DND-41 (cell line): ENCODE data around the gene ADGRB3.

Experiments
- ATAC-seq: fragments of 200-7000 bp; cut with Tn5 transposase; 3 replicates; pipeline ENCODE4 v1.9.1; 2021; ENCODE audit warnings: low read depth; ENCODE audit not compliant: insufficient read depth
- DNase-seq: peaks from one replicate; pipeline ENCODE4 v3.0.0-alpha.2; 2020
- H2AFZ ChIP-seq: 2 replicates; pipeline ENCODE4 v1.6.0; 2012; ENCODE audit warnings: low read depth, low read length
- H3K27ac ChIP-seq: 2 replicates; pipeline ENCODE4 v1.5.1; 2012; ENCODE audit warnings: low read length, inconsistent platforms
- H3K27me3 ChIP-seq: fragments of 200-600 bp; sonication (generic); 2 replicates; pipeline ENCODE4 v1.6.0; 2012; ENCODE audit warnings: low read length, mild to moderate bottlenecking, inconsistent platforms; ENCODE audit not compliant: insufficient read depth, poor library complexity
- H3K36me3 ChIP-seq: 2 replicates; pipeline ENCODE4 v1.5.1; 2012; ENCODE audit warnings: low read length, inconsistent platforms; ENCODE audit not compliant: insufficient read depth
- H3K4me1 ChIP-seq: 2 replicates; pipeline ENCODE4 v1.5.1; 2012; ENCODE audit warnings: mild to moderate bottlenecking, low read length; ENCODE audit not compliant: insufficient read depth
- H3K4me2 ChIP-seq: 2 replicates; pipeline ENCODE4 v1.6.0; 2012; ENCODE audit warnings: mild to moderate bottlenecking, moderate library complexity, low read length, inconsistent platforms; ENCODE audit not compliant: insufficient read depth
- H3K4me3 ChIP-seq, 2 experiments: fragments of 200-600 bp in 1 of 2; shearing (Covaris generic) in 1 of 2; 2 replicates each; pipeline ENCODE4 v1.5.1; 2012 to 2016; ENCODE audit warnings: inconsistent platforms in 2 of 2, low read length in 2 of 2, mild to moderate bottlenecking in 2 of 2, low read depth in 1 of 2, moderate library complexity in 1 of 2
- H3K79me2 ChIP-seq: 2 replicates; pipeline ENCODE4 v1.6.0; 2012; ENCODE audit warnings: low read length, inconsistent platforms; ENCODE audit not compliant: insufficient read depth
- H3K9ac ChIP-seq: 2 replicates; pipeline ENCODE4 v1.6.0; 2012; ENCODE audit warnings: low read depth, mild to moderate bottlenecking, inconsistent platforms, low read length, moderate library complexity
- H3K9me3 ChIP-seq: 2 replicates; pipeline ENCODE4 v1.5.1; 2012; ENCODE audit warnings: low read length, moderate library complexity, mild to moderate bottlenecking, inconsistent platforms; ENCODE audit not compliant: insufficient read depth, severe bottlenecking
- H4K20me1 ChIP-seq: 2 replicates; pipeline ENCODE4 v1.6.0; 2012; ENCODE audit warnings: low read length; ENCODE audit not compliant: insufficient read depth
- CTCF ChIP-seq: IDR thresholded peaks from 2 replicates; pipeline ENCODE4 v1.5.1; 2012; ENCODE audit warnings: borderline replicate concordance, low read length, moderate library complexity, mild to moderate bottlenecking; ENCODE audit not compliant: poor library complexity, severe bottlenecking; ENCODE audit errors: extremely low read depth
- EZH2 ChIP-seq: IDR thresholded peaks from 3 replicates; pipeline ENCODE4 v1.6.1; 2012; ENCODE audit warnings: borderline replicate concordance, low read depth, mild to moderate bottlenecking, moderate library complexity, low read length, inconsistent platforms; ENCODE audit not compliant: severe bottlenecking

The ADGRB3 gene

DNA sequence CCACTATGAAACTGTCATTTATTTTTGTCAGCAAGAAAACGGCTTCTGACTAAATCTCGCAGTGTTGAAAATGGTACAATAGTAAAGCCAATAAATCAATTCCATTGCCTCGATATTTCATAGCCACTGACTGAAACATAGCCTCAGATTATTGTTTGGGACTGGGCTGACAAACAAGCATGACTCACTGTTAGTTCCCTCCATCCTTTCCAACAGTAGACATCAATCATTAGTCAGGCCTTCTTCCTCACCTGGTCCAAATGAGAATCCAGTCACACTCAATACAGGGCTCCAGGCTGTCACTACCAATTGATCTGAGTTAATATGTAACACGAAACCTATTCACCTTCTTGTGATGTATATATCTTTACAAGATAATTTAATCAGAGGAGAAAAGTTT lies 66.1 kb downstream of the ADGRB3 start:
- DNase-seq = no peak
- Histone ChIP-seq H3K36me3 (no peaks in the 10 kb centered on the region), H3K9me3 (no peaks in the 10 kb centered on the region), H4K20me1 (no peaks in the 10 kb centered on the region), H3K4me2 (no peak overlapping the region), H3K27ac (no peak overlapping the region), H3K4me3 (no peak overlapping the region), H3K27me3 (no peaks in the 10 kb centered on the region), H3K4me1 (no peaks in the 10 kb centered on the region), H3K79me2 (no peaks in the 10 kb centered on the region), H3K9ac (no peak overlapping the region), H2AFZ (no peak overlapping the region)
- TF ChIP-seq EZH2 (no peak), CTCF (no peak)
- no peak for ATAC-seq

DNA sequence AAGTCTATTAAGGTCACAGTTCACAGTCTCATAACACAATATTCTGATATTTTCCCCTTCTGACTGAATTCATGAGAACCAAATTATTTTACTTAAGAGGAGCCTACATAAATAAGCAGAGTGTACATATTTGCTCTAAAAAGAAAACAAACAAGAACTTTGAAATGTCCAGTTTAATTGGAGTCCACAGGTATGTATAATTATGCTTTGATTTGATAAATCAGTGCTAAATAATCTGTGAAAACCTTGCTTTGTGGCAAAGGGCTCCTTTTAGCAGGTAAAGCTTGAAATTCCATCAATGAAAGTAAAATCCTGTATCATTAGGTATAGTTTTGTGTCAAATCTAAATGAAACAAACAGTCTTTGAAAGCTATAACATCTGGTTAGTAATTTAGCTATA lies 69.4 kb downstream of the ADGRB3 start:
- Histone ChIP-seq H3K9ac (no peak overlapping the region), H4K20me1 (no peaks in the 10 kb centered on the region), H3K36me3 (no peaks in the 10 kb centered on the region), H3K79me2 (no peaks in the 10 kb centered on the region), H3K27me3 (no peaks in the 10 kb centered on the region), H3K9me3 (no peaks in the 10 kb centered on the region), H3K4me1 (no peaks in the 10 kb centered on the region), H3K4me3 (no peak overlapping the region), H3K27ac (no peak overlapping the region), H3K4me2 (no peak overlapping the region), H2AFZ (no peak overlapping the region)
- ATAC-seq (no peak), DNase-seq (no peak)
- TF ChIP-seq CTCF (no peak), EZH2 (no peak)

DNA sequence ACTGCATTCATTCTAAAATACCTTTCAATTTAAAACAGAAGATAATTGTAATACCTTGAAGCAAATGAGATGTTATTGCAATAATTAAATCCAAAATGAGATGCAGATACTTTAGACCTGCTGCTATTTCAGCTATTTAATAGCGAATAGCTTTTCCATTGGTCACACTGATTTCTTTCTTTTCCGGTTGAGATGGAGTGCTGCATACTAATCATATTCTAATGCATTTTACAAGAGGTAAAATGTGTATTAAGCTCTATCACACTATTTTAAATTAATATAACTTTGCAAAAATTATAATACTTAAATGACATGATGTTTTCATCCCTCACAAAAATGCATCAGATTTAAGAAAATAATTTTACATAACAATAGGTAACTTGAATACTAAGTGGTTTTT lies 74.0 kb downstream of the ADGRB3 start:
- H4K20me1 ChIP-seq = no peaks in the 10 kb centered on the region
- H2AFZ ChIP-seq = no peak overlapping the region
- TF ChIP-seq CTCF (no peak), EZH2 (no peak)
- H3K4me1 ChIP-seq = no peaks in the 10 kb centered on the region
- no peaks in the 10 kb centered on the region for H3K9me3 ChIP-seq
- H3K9ac ChIP-seq = no peak overlapping the region
- H3K4me2 ChIP-seq = no peak overlapping the region
- no peak for ATAC-seq
- H3K36me3 ChIP-seq = no peaks in the 10 kb centered on the region
- no peaks in the 10 kb centered on the region for H3K27me3 ChIP-seq
- H3K4me3 ChIP-seq = no peak overlapping the region
- no peak for DNase-seq
- H3K79me2 ChIP-seq = no peaks in the 10 kb centered on the region
- H3K27ac ChIP-seq = no peak overlapping the region

GRCh38 chr6:68709882-68710281 lies 74.8 kb downstream of the ADGRB3 start:
- H3K9ac ChIP-seq = no peak overlapping the region
- no peak for DNase-seq
- H3K36me3 ChIP-seq = no peaks in the 10 kb centered on the region
- no peaks in the 10 kb centered on the region for H3K79me2 ChIP-seq
- no peak for ATAC-seq
- H3K4me3 ChIP-seq = no peak overlapping the region
- H4K20me1 ChIP-seq = no peaks in the 10 kb centered on the region
- no peak overlapping the region for H2AFZ ChIP-seq
- no peak overlapping the region for H3K4me2 ChIP-seq
- H3K9me3 ChIP-seq = no peaks in the 10 kb centered on the region
- H3K27ac ChIP-seq = no peak overlapping the region
- H3K4me1 ChIP-seq = no peaks in the 10 kb centered on the region
- TF ChIP-seq EZH2 (no peak), CTCF (no peak)
- no peaks in the 10 kb centered on the region for H3K27me3 ChIP-seq
